Neural progenitor cell (in vitro differentiated cells): ENCODE measurements around the gene SND1. TPM values are rescaled to one million over a fixed set of nuclear protein-coding genes. Genes with fewer than 3 reads are reported as not detected.
A peak's percentile ranks its signal among the peaks of the same experiment; 100 is the strongest.

Experiments
- DNase-seq: peaks from one replicate; pipeline ENCODE4 v3.0.0-alpha.2; 2016; ENCODE audit warnings: low spot score
- H2AFZ ChIP-seq: fragments of 200-600 bp; sonication (generic); replicated peaks from 2 replicates; pipeline ENCODE4 v1.6.1; 2016; ENCODE audit warnings: antibody characterized with exemption
- H3F3A ChIP-seq: fragments of 200-600 bp; sonication (generic); 2 replicates; pipeline ENCODE4 v1.6.1; 2016; ENCODE audit warnings: antibody characterized with exemption, low read depth
- H3K27ac ChIP-seq: fragments of 200-600 bp; sonication (generic); 2 replicates; pipeline ENCODE4 v1.5.1; 2016; ENCODE audit warnings: mild to moderate bottlenecking
- H3K27me3 ChIP-seq: fragments of 200-600 bp; sonication (generic); 2 replicates; pipeline ENCODE4 v1.6.1; 2016; ENCODE audit warnings: mild to moderate bottlenecking, moderate library complexity
- H3K36me3 ChIP-seq: fragments of 200-600 bp; sonication (generic); 2 replicates; pipeline ENCODE4 v1.5.1; 2016
- H3K4me1 ChIP-seq: fragments of 200-600 bp; sonication (generic); 2 replicates; pipeline ENCODE4 v1.6.1; 2016; ENCODE audit warnings: mixed run types
- H3K4me2 ChIP-seq: fragments of 200-600 bp; sonication (generic); 2 replicates; pipeline ENCODE4 v1.6.1; 2016
- H3K4me3 ChIP-seq: fragments of 200-600 bp; sonication (generic); 2 replicates; pipeline ENCODE4 v1.5.1; 2016
- H3K79me2 ChIP-seq: fragments of 200-600 bp; sonication (generic); 2 replicates; pipeline ENCODE4 v1.6.1; 2016; ENCODE audit warnings: low read depth
- H3K9ac ChIP-seq: fragments of 200-600 bp; sonication (generic); 2 replicates; pipeline ENCODE4 v1.6.1; 2016
- H3K9me3 ChIP-seq: fragments of 200-600 bp; sonication (generic); 2 replicates; pipeline ENCODE4 v1.5.1; 2016; ENCODE audit warnings: low read depth
- H4K20me1 ChIP-seq: fragments of 200-600 bp; sonication (generic); 2 replicates; pipeline ENCODE4 v1.6.1; 2016; ENCODE audit warnings: low read depth
- H3K27ac Mint-ChIP-seq: 3 replicates; pipeline ENCODE4 v1.8.0; 2021; ENCODE audit warnings: mixed read lengths
- H3K27me3 Mint-ChIP-seq: 2 replicates; pipeline ENCODE4 v1.8.0; 2022; ENCODE audit warnings: low read depth, mild to moderate bottlenecking, inconsistent platforms, moderate library complexity, mixed read lengths; ENCODE audit not compliant: insufficient read depth
- H3K36me3 Mint-ChIP-seq: 3 replicates; pipeline ENCODE4 v1.8.0; 2021; ENCODE audit warnings: mixed read lengths
- H3K4me1 Mint-ChIP-seq: 3 replicates; pipeline ENCODE4 v1.8.0; 2021; ENCODE audit warnings: mixed read lengths
- H3K4me3 Mint-ChIP-seq: 3 replicates; pipeline ENCODE4 v1.8.0; 2021; ENCODE audit warnings: mild to moderate bottlenecking, moderate library complexity, mixed read lengths
- H3K9me3 Mint-ChIP-seq: 3 replicates; pipeline ENCODE4 v1.8.0; 2020; ENCODE audit warnings: mixed read lengths
- EZH2 ChIP-seq: fragments of 200-600 bp; sonication (generic); IDR thresholded peaks from 2 replicates; pipeline ENCODE4 v1.6.1; 2017; ENCODE audit warnings: antibody characterized with exemption, mild to moderate bottlenecking, moderate library complexity
- EZH2phosphoT487 ChIP-seq: fragments of 200-600 bp; sonication (generic); IDR thresholded peaks from 2 replicates; pipeline ENCODE4 v1.6.1; 2017; ENCODE audit warnings: antibody characterized with exemption
- total RNA-seq: library from RNA; depleted of rRNA; stranded (reverse); fragments of >200 nt; gene quantifications from 2 replicates; pipeline ENCODE4 v1.2.3, GENCODE V29; 2015; ENCODE audit warnings: low replicate concordance
- TF ChIP-seq, protein P1 (sequence below): fragments of 200-600 bp; sonication (generic); IDR thresholded peaks from 2 replicates; pipeline ENCODE4 v1.5.1; 2017; ENCODE audit warnings: antibody characterized with exemption, mild to moderate bottlenecking

Gene SND1
- total RNA-seq, 1 donor from 2014 or later, result 154 TPM

DNA sequence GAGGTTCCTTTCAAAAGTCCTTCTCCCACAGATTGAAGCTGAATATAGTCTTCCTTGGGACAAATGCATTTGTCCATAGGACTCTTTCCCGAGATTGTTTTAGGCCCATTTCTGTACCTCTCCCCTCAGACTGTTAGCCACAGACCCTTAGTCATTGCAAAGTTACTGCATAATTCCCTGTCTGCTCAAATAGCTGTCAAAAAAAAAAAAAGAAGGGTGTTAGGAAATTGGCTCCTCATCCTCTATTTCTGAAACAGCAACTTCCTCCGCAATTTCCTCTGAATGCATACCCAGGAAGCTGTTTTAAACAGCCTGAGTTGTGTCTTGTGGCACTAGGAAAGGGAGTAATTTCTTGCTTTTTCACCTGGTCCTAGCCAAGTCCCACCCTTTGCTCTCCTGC, 373.8 kb downstream of the SND1 start:
- Histone ChIP-seq H4K20me1 (peaks cover 94% of the 10 kb centered on the region), H3K4me3 (no peak overlapping the region), H3K4me1 (peaks cover 79% of the 10 kb centered on the region), H2AFZ (no peak overlapping the region), H3K9ac (no peak overlapping the region), H3K27ac (no peak overlapping the region), H3K4me2 (peak overlapping the region; percentile 10), H3K9me3 (no peaks in the 10 kb centered on the region), H3K36me3 (peaks cover 3% of the 10 kb centered on the region), H3K79me2 (peaks cover 92% of the 10 kb centered on the region), H3K27me3 (no peaks in the 10 kb centered on the region), H3F3A (peaks cover 31% of the 10 kb centered on the region)
- Mint-ChIP-seq H3K27ac (no peak overlapping the region), H3K4me3 (peak overlapping the region; percentile 42), H3K36me3 (peaks cover 18% of the 10 kb centered on the region), H3K27me3 (peaks cover 11% of the 10 kb centered on the region), H3K9me3 (peaks cover 3% of the 10 kb centered on the region), H3K4me1 (peaks cover 85% of the 10 kb centered on the region)
- no peak for TF ChIP-seq EZH2
- TF ChIP-seq, protein P1, sequence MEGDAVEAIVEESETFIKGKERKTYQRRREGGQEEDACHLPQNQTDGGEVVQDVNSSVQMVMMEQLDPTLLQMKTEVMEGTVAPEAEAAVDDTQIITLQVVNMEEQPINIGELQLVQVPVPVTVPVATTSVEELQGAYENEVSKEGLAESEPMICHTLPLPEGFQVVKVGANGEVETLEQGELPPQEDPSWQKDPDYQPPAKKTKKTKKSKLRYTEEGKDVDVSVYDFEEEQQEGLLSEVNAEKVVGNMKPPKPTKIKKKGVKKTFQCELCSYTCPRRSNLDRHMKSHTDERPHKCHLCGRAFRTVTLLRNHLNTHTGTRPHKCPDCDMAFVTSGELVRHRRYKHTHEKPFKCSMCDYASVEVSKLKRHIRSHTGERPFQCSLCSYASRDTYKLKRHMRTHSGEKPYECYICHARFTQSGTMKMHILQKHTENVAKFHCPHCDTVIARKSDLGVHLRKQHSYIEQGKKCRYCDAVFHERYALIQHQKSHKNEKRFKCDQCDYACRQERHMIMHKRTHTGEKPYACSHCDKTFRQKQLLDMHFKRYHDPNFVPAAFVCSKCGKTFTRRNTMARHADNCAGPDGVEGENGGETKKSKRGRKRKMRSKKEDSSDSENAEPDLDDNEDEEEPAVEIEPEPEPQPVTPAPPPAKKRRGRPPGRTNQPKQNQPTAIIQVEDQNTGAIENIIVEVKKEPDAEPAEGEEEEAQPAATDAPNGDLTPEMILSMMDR, result no peak
- TF ChIP-seq EZH2phosphoT487, result no peak
- DNase-seq, result no peak

DNA sequence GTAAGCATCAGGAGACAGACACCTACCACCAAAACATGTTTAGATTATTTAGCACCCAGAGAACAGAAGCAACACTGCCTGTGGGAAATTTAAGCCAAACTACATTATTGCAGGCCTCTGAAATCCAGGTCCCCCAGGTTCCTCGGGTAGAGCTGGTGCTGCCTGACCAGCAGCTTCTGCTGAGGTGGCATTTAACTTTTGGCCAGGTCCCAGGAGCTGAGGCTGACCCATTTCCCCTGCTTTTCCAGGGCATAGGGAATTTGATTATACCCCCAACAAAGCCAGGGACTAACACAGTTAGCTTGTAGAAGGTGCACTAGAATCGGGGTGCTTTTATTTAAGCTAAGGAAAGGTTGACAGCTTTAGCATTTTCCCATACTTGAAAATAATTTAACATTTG, 374.6 kb downstream of the SND1 start:
- Histone ChIP-seq H3K79me2 (peaks cover 91% of the 10 kb centered on the region), H3K36me3 (peaks cover 3% of the 10 kb centered on the region), H3K9ac (no peak overlapping the region), H3K27me3 (no peaks in the 10 kb centered on the region), H3K4me3 (peak overlapping the region; percentile 48), H4K20me1 (peaks cover 86% of the 10 kb centered on the region), H3F3A (peaks cover 27% of the 10 kb centered on the region), H3K9me3 (no peaks in the 10 kb centered on the region), H3K4me1 (peaks cover 71% of the 10 kb centered on the region), H3K27ac (no peak overlapping the region), H2AFZ (no peak overlapping the region), H3K4me2 (peak overlapping the region; percentile 73)
- peaks cover 77% of the 10 kb centered on the region for H3K4me1 Mint-ChIP-seq
- peaks cover 16% of the 10 kb centered on the region for H3K36me3 Mint-ChIP-seq
- no peak overlapping the region for H3K27ac Mint-ChIP-seq
- H3K9me3 Mint-ChIP-seq, result peaks cover 3% of the 10 kb centered on the region
- H3K4me3 Mint-ChIP-seq, result peak overlapping the region; percentile 36
- DNase-seq, result no peak
- H3K27me3 Mint-ChIP-seq, result peaks cover 11% of the 10 kb centered on the region
- TF ChIP-seq EZH2phosphoT487, result no peak
- no peak for TF ChIP-seq EZH2
- TF ChIP-seq, protein P1, result no peak

DNA sequence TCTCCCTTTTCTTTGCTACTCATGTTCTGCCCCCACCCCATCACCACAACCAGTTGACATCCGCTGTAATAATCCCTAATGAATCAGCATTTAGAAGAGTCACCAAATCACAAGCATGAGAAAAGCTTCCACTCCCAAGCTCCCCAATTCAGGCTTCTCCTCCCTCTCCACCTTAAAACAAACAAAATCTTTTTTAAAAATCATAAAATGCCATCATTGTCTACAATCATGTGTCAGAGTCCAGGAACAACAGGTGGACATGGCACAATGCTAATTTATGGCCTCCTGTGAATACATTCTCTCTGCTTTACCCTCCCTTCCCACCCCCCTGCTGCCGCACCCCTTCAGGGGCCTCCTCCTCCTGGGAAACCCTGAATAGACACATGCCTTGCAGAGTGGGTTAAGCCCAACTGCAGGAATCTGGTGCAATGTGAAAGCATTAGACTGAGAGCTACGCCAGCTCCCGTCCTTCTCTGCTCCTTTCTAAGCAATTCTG, 375.5 kb downstream of the SND1 start:
- peaks cover 71% of the 10 kb centered on the region for H3K4me1 Mint-ChIP-seq
- Histone ChIP-seq H3K4me3 (peak overlapping the region; percentile 48), H3K27me3 (peaks cover 2% of the 10 kb centered on the region), H3K9me3 (no peaks in the 10 kb centered on the region), H3K4me2 (peak overlapping the region; percentile 73), H3K9ac (no peak overlapping the region), H3K36me3 (peaks cover 3% of the 10 kb centered on the region), H2AFZ (no peak overlapping the region), H3K27ac (peak overlapping the region; percentile 58), H3K4me1 (peaks cover 67% of the 10 kb centered on the region), H4K20me1 (peaks cover 78% of the 10 kb centered on the region), H3K79me2 (peaks cover 81% of the 10 kb centered on the region), H3F3A (peaks cover 36% of the 10 kb centered on the region)
- peak; percentile 82 for DNase-seq
- peak overlapping the region; percentile 92 for H3K4me3 Mint-ChIP-seq
- TF ChIP-seq EZH2phosphoT487, result no peak
- TF ChIP-seq, protein P1, result no peak
- TF ChIP-seq EZH2, result no peak
- H3K27me3 Mint-ChIP-seq, result peaks cover 11% of the 10 kb centered on the region
- H3K9me3 Mint-ChIP-seq, result peaks cover 3% of the 10 kb centered on the region
- H3K36me3 Mint-ChIP-seq, result peaks cover 12% of the 10 kb centered on the region
- H3K27ac Mint-ChIP-seq, result peak overlapping the region; percentile 76
